ENCODE data around the gene SLC27A6.

Gene SLC27A6

DNA sequence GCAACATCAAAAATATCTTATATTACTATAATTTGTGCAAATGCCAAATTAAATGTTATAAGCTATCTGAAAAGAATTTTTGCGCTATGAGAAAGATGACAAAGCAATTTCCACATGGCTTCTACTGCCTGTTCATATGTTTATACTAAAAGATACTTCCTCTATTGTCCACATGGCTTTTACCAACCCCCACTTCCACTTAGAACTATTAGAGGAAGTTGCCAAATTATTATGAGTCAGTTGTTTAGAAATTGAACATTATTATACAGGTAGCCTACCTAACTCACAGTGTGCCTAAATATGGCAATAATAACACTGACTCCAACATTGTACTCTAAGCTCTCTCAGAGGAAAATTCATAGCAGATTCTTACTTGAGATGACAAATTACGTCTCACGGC lies 37.6 kb upstream of the SLC27A6 start:
- TF ChIP-seq NFIC (IDR thresholded peaks at IDR 0.05) (no peak), TEAD4 (IDR thresholded peaks at IDR 0.05) (no peak), CEBPB (IDR thresholded peaks at IDR 0.05) (no peak), RAD21 (IDR thresholded peaks at IDR 0.05; ENCODE audit: low read depth) (no peak)

DNA sequence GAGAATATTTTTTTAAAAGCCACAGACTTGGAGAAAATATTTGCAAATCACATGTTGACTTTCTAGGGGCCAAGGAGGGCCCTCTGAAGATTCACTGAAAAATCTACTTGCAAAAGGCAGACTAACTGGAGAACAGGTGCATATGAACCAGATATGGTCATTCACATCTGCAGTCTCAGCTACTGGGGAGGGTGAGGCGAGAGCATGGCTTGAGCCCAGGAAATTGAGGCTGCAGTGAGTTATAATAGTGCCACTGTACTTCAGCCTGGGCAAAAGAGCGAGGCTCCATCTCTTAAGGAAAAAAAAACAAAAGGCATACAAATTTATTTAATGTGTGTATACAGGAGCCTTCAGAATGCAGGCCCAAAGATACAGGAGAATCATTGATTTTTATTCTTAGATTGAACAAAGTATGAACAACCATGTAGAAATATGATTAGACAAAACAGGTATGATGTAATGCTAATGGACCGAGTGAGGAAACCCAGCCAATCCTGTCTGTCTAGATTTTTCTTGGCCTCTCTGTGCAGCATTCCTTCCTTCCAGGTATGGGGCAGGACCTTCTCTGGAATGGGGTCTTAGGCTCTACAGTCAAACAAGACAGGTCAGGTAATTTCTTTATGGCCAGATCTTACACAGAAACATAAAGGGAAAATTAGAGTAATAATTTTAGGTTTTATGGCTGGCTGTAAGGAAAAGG lies 15.3 kb upstream of the SLC27A6 start:
- TF ChIP-seq CREB1 (IDR thresholded peaks at IDR 0.05; ENCODE audit: low read depth) (no peak), FOXM1 (IDR thresholded peaks at IDR 0.05; ENCODE audit: borderline replicate concordance, low read depth) (no peak), NFIC (IDR thresholded peaks at IDR 0.05) (no peak; the same call in 1 of the 2 replicates), TEAD4 (IDR thresholded peaks at IDR 0.05) (peak; percentile 75), RAD21 (IDR thresholded peaks at IDR 0.05; ENCODE audit: low read depth) (no peak), USF1 (IDR thresholded peaks at IDR 0.05) (no peak), ZBTB7A (IDR thresholded peaks at IDR 0.05; ENCODE audit: low read depth) (no peak), TCF12 (IDR thresholded peaks at IDR 0.05; ENCODE audit: low read depth) (no peak), EGR1 (IDR thresholded peaks at IDR 0.05) (no peak), REST (IDR thresholded peaks at IDR 0.05; ENCODE audit: low read depth) (no peak), CEBPB (IDR thresholded peaks at IDR 0.05) (peak; percentile 56)

DNA sequence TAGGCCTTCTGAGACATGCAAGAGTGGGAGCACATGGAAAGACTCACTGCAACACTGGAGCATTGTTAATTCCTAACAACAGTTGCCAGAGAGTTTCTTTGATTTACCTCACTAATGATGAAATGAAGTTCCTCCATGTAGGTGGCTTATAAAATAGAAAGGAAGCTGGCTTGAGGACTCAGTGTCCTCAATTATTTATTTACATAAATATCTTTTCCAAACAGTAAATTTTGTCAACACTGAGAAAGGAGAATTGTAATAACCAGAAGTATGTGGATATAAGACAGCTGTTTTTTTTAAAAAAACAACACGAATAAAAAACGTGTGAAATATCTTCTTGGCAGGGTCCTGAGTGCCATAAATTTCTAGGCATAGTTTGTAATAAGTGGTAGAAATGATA lies 9.1 kb upstream of the SLC27A6 start:
- TF ChIP-seq YY1 (IDR thresholded peaks at IDR 0.05; ENCODE audit: low read depth): no peak
- no peak for TF ChIP-seq ZBTB7A (IDR thresholded peaks at IDR 0.05; ENCODE audit: low read depth)
- no peak for TF ChIP-seq NFIC (IDR thresholded peaks at IDR 0.05)
- TF ChIP-seq TEAD4 (IDR thresholded peaks at IDR 0.05): no peak
- no peak for TF ChIP-seq CREB1 (IDR thresholded peaks at IDR 0.05; ENCODE audit: low read depth)
- TF ChIP-seq REST (IDR thresholded peaks at IDR 0.05; ENCODE audit: low read depth): no peak
- TF ChIP-seq, protein P1, sequence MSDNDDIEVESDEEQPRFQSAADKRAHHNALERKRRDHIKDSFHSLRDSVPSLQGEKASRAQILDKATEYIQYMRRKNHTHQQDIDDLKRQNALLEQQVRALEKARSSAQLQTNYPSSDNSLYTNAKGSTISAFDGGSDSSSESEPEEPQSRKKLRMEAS (IDR thresholded peaks at IDR 0.05): no peak
- TF ChIP-seq RAD21 (IDR thresholded peaks at IDR 0.05; ENCODE audit: low read depth): no peak
- TF ChIP-seq USF1 (IDR thresholded peaks at IDR 0.05): no peak
- no peak for TF ChIP-seq TAF1 (IDR thresholded peaks at IDR 0.05; ENCODE audit: low read depth)
- TF ChIP-seq EP300 (IDR thresholded peaks at IDR 0.05; ENCODE audit: borderline replicate concordance): no peak
- no peak for TF ChIP-seq FOXM1 (IDR thresholded peaks at IDR 0.05; ENCODE audit: borderline replicate concordance, low read depth)
- no peak for TF ChIP-seq TCF12 (IDR thresholded peaks at IDR 0.05; ENCODE audit: low read depth)
- TF ChIP-seq EGR1 (IDR thresholded peaks at IDR 0.05): no peak
- TF ChIP-seq CEBPB (IDR thresholded peaks at IDR 0.05): no peak

DNA sequence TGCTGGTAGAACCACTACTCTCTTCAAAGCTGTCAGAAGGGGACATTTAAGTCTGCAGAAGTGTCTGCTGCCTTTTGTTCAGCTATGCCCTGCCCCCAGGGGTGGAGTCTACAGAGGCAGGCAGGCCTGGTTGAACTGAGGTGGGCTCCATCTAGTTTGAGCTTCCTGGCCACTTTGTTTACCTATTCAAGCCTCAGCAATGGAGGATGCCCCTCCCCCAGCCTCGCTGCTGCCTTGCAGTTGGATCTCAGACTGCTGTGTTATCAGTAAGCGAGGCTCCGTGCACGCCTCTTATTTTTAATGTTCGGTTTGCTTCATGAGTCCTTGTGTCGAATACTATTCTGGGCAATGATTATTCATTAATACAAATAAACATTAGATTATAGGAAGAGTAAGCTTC lies 3.1 kb upstream of the SLC27A6 start:
- no peak for TF ChIP-seq FOXM1 (IDR thresholded peaks at IDR 0.05; ENCODE audit: borderline replicate concordance, low read depth)
- TF ChIP-seq REST (IDR thresholded peaks at IDR 0.05; ENCODE audit: low read depth): no peak
- TF ChIP-seq EGR1 (IDR thresholded peaks at IDR 0.05): no peak
- no peak for TF ChIP-seq YY1 (IDR thresholded peaks at IDR 0.05; ENCODE audit: low read depth)
- no peak for TF ChIP-seq USF1 (IDR thresholded peaks at IDR 0.05)
- no peak for TF ChIP-seq EP300 (IDR thresholded peaks at IDR 0.05; ENCODE audit: borderline replicate concordance)
- no peak for TF ChIP-seq NFIC (IDR thresholded peaks at IDR 0.05)
- TF ChIP-seq, protein P1 (IDR thresholded peaks at IDR 0.05): no peak
- TF ChIP-seq ZBTB7A (IDR thresholded peaks at IDR 0.05; ENCODE audit: low read depth): no peak
- no peak for TF ChIP-seq RAD21 (IDR thresholded peaks at IDR 0.05; ENCODE audit: low read depth)
- no peak for TF ChIP-seq TEAD4 (IDR thresholded peaks at IDR 0.05)
- TF ChIP-seq TCF12 (IDR thresholded peaks at IDR 0.05; ENCODE audit: low read depth): no peak
- TF ChIP-seq TAF1 (IDR thresholded peaks at IDR 0.05; ENCODE audit: low read depth): no peak
